Stimulated activated CD4-positive, alpha-beta T cell treated with anti-CD3 and anti-CD28 coated beads, Interleukin-12 subunit alpha, Interleukin-12 subunit beta, amount 100 ng/mL, for 4 hours (primary cell): ENCODE measurements around the gene GASK1A.

Source experiments
- DNase-seq: peaks from one replicate; pipeline ENCODE4 v3.0.0-alpha.2; 2020

GASK1A gene

GRCh38 chr3:43071313-43071893, 92.3 kb downstream of the GASK1A start:
- no peak for DNase-seq

DNA sequence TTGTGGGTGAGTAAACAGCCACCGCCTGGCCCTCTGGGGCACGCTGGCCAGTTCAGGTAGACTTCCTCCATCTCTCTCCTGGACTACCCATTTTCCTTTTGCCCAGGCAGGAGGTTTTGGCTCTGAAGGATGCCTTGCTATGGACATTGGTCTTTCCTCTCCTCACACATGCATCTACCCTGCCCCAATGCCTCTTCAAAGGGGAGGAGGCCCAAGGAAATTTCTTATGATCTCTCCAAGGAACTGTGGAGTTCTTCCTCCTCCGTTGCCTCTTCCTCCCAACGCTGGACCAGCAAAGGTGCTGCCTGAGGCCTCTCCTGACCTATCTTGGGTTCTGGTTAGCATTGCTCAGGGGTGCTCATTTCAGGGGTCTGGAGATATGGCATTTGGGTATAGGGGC, 93.2 kb downstream of the GASK1A start:
- no peak for DNase-seq

DNA sequence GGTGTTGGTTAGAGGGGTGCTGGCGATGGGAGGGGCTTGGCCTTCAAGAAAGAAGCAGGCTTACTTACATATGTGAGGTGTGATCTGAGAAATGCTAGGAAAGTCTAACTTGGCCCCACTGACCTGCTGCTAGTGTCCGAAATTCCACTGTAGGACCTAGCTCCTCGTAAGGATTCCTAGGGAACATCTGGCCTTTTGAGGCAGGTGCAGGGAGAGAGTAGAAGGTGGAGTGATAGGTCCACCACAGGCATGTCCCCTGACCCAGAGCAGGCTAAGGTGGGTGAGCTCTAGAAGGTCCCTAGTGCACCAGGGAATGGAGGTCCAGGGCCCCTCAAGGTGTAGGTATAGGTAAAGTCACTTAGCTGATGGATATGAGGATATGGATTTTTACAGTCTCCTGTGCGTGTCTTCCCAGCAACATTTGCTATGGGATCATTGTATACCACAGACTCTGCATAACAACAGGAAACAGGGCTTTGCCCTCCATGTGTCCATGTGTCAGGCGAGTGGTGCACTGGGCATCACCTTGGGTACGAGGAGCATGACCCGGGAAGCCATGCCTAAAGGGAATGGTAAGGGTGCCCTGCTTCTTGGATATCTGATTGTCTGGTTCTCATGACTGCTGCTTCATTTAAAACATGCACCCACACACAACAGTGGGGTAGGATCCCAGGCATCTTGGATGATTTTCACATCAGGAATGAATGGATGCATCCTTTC, 94.2 kb downstream of the GASK1A start:
- no peak for DNase-seq

GRCh38 chr3:43073836-43074220, 94.7 kb downstream of the GASK1A start:
- DNase-seq = no peak

- DNase-seq = no peak
These were observed 95.4 kb downstream of the GASK1A start for GRCh38 chr3:43074482-43074881.

DNA sequence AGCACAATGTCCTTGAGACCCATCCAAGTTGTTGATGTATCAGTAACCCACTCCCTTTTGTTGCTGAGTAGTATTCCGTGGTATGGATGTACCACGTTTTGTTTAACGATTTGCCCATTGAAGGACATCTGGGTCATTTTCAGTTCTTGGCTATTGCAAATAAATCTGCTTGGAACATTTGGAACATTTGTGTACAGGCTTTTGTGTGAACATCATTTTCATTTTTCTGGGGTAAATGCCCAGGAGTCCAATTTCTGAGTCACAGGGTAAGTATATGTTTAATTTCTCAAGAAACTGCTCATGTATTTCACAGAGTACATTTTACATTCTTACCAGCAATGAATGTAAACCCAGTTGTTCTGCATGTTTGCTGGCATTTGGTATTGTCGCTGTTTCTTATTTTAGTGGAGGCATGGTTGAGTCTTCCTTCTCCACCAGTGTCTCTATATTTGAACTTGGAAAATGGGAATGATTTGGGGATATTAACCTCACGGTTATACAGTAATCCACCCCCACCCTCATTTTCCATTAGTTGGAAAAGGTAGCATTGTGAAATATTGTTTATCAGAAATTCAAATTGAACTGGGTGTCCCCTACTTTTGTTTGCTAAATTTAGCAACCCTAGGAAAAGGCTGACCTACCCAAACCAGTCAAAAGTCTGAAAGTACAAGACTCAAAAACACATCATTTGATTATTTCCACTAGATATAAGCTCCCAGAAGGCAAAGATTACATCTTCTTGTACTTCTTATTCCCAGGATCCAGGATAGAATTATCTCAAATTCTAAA, 96.0 kb downstream of the GASK1A start:
- no peak for DNase-seq

- no peak for DNase-seq
These were observed 97.0 kb downstream of the GASK1A start for GRCh38 chr3:43075904-43076661.

GRCh38 chr3:43076857-43077256, 97.7 kb downstream of the GASK1A start:
- DNase-seq = no peak

DNA sequence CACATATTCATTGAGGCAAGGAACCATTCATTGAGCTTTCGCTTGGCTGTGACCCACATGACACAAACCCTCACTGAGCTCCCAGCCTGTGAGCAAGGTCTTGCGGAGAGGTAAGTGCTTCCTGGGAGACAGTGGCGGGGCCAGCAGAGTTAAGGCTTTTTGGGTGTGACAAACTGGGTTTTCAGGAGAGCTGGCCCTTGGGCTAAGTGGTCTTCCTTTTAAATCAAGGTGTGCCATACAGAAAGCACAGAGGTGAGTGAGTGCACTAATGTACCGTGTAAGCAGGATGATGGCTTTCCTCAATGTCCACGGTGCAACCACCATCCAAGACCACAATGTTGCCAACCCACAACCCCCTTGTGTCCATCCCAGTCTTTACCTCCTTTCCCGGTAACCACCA, 98.2 kb downstream of the GASK1A start:
- DNase-seq = no peak

- DNase-seq = no peak
These were observed 98.6 kb downstream of the GASK1A start for GRCh38 chr3:43077707-43078106.

GRCh38 chr3:43079536-43080332, 100.6 kb downstream of the GASK1A start:
- DNase-seq = no peak

DNA sequence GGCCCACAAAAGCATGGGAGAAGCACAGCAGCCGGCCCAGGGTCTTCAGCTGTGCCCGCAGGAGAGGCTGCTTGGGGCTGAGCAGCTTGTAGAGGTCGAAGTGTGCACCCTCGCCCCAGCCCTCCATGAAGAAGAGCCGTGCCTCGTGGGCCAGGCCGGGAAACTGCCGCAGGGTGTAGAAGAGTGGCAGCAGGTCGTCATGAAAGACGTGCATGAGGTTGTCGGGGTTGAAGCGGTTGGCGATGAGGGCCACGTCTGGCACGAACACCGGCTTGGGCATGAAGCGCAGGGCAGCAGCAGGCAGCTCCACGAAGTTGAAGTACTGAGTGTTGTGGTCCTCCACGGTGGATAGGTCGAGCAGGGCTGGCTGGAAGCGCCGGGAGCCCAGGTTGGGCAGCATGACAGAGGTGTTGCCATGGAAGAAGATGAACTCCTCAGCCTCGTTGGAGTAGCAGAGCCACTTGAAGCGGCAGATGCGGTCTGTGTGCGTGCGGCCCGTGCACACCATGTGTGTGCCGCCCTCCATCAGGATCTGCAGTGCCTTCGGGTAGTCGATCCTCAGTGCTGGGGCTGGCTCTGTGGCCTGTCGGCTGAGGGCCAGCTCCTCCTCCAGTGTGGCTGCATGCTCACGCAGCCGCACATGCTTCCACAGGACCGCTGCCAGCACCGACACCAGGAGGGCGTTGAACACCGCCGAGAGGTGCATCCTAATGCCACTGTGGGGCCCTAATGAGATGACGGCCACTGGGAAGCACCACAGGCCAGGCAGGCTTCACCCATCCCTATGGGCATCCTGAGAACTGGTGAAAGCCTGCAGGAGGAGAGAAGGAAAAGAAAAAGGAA, 101.8 kb downstream of the GASK1A start:
- no peak for DNase-seq

DNA sequence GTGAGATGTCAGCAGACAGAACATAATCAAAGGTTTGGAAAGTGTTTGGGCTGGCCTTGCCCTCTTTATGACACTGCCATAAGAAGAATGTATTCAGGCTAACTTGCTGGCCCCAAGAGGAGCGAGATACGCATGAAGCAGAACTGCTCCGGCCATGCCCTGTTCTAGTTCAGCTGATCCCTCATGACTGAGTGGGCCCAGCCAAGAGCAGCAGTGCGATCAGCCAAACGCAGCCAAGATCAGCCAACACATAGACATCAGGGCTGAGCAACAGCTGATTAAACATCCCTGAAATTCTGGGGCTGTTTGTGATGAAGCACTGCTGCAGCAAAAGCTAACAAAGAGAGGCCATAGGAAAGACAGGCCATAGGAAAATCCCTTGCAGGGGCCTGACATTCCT, 102.7 kb downstream of the GASK1A start:
- no peak for DNase-seq

DNA sequence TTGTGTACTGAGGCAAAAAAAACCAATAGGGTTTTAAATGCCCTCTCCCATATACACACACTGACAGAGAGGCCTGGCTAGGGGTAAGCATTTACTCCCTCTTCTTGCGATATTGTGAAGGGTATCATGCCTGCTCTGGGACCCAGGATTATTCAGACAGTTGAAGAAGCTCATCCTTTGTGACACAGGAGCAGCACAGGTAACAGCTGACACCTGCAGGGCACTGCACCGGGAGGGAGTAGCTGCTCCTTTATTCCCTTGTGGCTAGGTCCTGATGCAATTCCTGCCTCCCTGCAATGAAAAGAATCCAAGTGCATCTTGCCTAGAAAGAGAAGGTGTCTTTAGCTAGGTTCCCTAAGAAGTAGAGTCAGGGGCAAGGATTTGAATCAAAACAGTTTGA, 103.3 kb downstream of the GASK1A start:
- no peak for DNase-seq

GRCh38 chr3:43086460-43087165, 107.5 kb downstream of the GASK1A start:
- no peak for DNase-seq

- DNase-seq = no peak
These were observed 108.2 kb downstream of the GASK1A start for GRCh38 chr3:43087249-43087776.

- DNase-seq = no peak
These were observed 110.0 kb downstream of the GASK1A start for GRCh38 chr3:43089081-43089480.

- DNase-seq = no peak
These were observed 111.1 kb downstream of the GASK1A start for GRCh38 chr3:43090238-43090637.

DNA sequence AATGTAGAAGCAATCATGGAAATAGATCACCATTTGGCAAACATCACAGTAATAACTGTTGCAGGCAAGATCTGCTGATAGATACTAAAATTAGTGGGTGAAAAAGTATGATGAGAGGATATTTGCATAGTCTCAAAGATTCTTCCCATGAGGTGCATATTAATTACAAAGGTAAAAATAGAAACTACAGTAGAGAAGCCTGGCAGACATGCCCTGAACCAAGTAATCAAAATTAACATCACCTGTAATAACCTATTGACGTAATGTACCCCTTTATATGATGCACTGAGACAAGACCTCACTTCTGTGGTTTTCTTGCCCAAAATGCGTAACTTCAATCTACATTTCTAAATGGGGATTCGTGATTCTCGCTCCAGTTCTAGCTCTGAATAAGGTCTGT, 112.4 kb downstream of the GASK1A start:
- DNase-seq = no peak

DNA sequence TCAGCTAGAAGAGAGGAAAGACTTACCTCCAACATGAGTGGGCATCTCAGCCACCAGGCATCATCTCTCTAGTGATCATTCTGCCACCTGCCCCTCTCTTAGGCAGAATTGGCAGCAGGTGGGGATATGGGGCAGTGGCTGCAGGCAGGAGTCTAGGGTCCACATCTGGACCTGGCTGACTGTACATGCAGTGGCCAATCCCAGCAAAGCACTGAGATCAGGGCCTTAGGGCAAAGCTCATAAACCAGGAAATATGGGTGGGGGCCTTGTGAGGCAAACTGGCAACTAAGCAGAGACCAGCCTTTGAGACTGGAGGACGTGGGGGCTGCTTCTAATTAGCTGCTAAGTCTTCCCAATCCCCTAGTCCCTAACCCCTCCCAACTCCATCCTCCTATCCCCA, 113.9 kb downstream of the GASK1A start:
- DNase-seq = no peak

DNA sequence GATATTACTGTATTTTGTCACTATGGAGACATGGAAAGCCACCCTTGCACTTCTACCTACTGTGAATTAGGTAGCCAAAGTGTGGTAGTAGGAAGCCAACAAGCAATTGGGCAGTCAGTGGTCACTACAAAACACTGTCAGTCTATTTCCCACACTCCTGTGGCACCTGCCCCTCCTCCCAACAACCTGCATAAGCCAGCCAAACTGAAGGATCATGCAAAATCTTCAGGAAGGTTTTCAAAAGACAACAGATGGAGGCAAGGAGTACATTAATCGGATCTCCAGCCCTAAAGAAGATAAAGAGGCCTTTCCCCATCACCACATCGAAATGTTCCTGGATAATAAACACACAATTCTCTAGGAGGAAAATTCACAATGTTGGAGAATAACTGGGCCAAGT, 114.9 kb downstream of the GASK1A start:
- DNase-seq = no peak
